CD4-positive, alpha-beta T cell (primary cell): ENCODE results near the gene ZNF23. TPM values are rescaled to one million over a fixed set of nuclear protein-coding genes. Genes with fewer than 3 reads are reported as not detected.

ENCODE experiments used
- ATAC-seq: fragments of 200-7000 bp; cut with Tn5 transposase; one replicate; pipeline ENCODE4 v1.10.0; 2022; ENCODE audit warnings: mild to moderate bottlenecking; ENCODE audit not compliant: poor library complexity
- CTCF ChIA-PET: fragments of 350-600 bp; sonication (Branson Sonifier 250); formaldehyde crosslinking; loops from one replicate; lab custom pipeline; 2021; ENCODE audit warnings: antibody characterized with exemption, inconsistent platforms; lab: Charles Lee
- POLR2A ChIA-PET: fragments of 350-600 bp; sonication (Branson Sonifier 250); formaldehyde crosslinking; loops from one replicate; lab custom pipeline; 2021; ENCODE audit warnings: antibody characterized with exemption, inconsistent platforms; lab: Charles Lee
- DNase-seq, 14 experiments: peaks; one replicate each; pipeline ENCODE4 v3.0.0-alpha.2; 2013 to 2020; ENCODE audit warnings: mixed read lengths in 2 of 14
- H3K27ac ChIP-seq, 2 donors: one replicate each; pipeline versions ENCODE4 v1.5.1 to v1.7.0; 2013; ENCODE audit warnings: low read length in 2 of 2, low read depth in 1 of 2, mild to moderate bottlenecking in 1 of 2
- H3K27me3 ChIP-seq, 2 experiments: 1 replicate in 1 of 2; 2 replicates in 1 of 2; pipeline versions ENCODE4 v1.6.1 to v1.7.0; 2013; ENCODE audit warnings: low read length in 2 of 2, control low read depth in 1 of 2, mild to moderate bottlenecking in 1 of 2, moderate library complexity in 1 of 2; ENCODE audit not compliant: insufficient read depth in 2 of 2, control insufficient read depth in 1 of 2
- H3K36me3 ChIP-seq: one replicate; pipeline ENCODE4 v1.6.1; 2013; ENCODE audit warnings: low read length, control low read depth; ENCODE audit not compliant: insufficient read depth
- H3K4me1 ChIP-seq: one replicate; pipeline ENCODE4 v1.6.1; 2013; ENCODE audit warnings: low read length, control low read depth; ENCODE audit not compliant: insufficient read depth
- H3K4me3 ChIP-seq: one replicate; pipeline ENCODE4 v1.5.1; 2013; ENCODE audit warnings: mild to moderate bottlenecking, low read length, moderate library complexity
- H3K9me3 ChIP-seq, 2 experiments: 1 replicate in 1 of 2; 2 replicates in 1 of 2; pipeline versions ENCODE4 v1.6.1 to v1.7.0; 2013; ENCODE audit warnings: low read length in 2 of 2, mild to moderate bottlenecking in 2 of 2, control low read depth in 1 of 2, moderate library complexity in 1 of 2; ENCODE audit not compliant: control insufficient read depth in 1 of 2, insufficient read depth in 1 of 2
- H3K27ac Mint-ChIP-seq: one replicate; pipeline ENCODE4 v1.8.0; 2020; ENCODE audit warnings: mixed read lengths
- H3K27me3 Mint-ChIP-seq: one replicate; pipeline ENCODE4 v1.8.0; 2021; ENCODE audit warnings: mixed read lengths
- H3K36me3 Mint-ChIP-seq: one replicate; pipeline ENCODE4 v1.8.0; 2021; ENCODE audit warnings: low read depth, mixed read lengths
- H3K4me1 Mint-ChIP-seq: one replicate; pipeline ENCODE4 v1.8.0; 2021; ENCODE audit warnings: low read depth, mixed read lengths
- H3K4me3 Mint-ChIP-seq: one replicate; pipeline ENCODE4 v1.8.0; 2020; ENCODE audit warnings: mild to moderate bottlenecking, mixed read lengths
- H3K9me3 Mint-ChIP-seq: one replicate; pipeline ENCODE4 v1.8.0; 2020; ENCODE audit warnings: mixed read lengths
- intact Hi-C, 2 experiments: fragments of 100-400 bp; cut with DNase I in 1 of 2; cut with micrococcal nuclease in 1 of 2; formaldehyde crosslinking; loops; one replicate each; pipeline versions ENCODE4 v1.15.1 to v1.9.0; 2023 to 2025; cut with DNase I, micrococcal nuclease
- total RNA-seq, 174 experiments: library from RNA in 2 of 174; stranded (reverse) in 2 of 174; gene quantifications; one replicate each; pipeline ENCODE4 v1.2.3 and lab custom pipeline; 2021 to 2026
- TF ChIP-seq, protein P1 (sequence below): fragments of 200-600 bp; IDR thresholded peaks from one replicate; pipeline ENCODE4 v1.8.0; 2022; ENCODE audit warnings: antibody characterized with exemption, mild to moderate bottlenecking

Gene ZNF23
- total RNA-seq, 2 experiments from 2014 or later: 7.0 to 8.4 TPM

DNA sequence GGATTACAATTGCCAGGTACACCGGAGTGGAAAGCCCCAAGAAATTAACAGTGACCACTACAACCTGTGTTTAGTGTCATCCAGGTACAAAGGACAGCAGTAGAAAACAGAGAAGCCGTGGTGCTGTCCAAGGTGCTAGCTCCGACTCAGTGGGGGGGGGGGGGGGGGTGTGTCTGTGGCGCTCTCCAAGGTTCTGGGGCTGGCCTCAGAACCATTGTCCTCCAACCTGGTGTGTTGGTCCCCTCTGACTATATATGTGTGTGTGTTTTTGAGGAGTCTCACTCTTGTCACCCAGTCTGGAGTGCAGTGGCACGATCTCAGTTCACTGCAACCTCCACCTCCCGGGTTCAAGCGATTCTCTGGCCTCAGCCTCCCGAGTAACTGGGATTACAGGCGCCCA is 5.8 kb upstream of the ZNF23 start:
- H3K4me3 Mint-ChIP-seq: no peak overlapping the region
- H3K9me3 Mint-ChIP-seq: no peaks in the 10 kb centered on the region
- no peaks in the 10 kb centered on the region for H3K27me3 ChIP-seq
- H3K36me3 Mint-ChIP-seq: peaks cover 13% of the 10 kb centered on the region
- peaks cover 5% of the 10 kb centered on the region for H3K4me1 Mint-ChIP-seq
- no peaks in the 10 kb centered on the region for H3K36me3 ChIP-seq
- DNase-seq (peak; percentile 18 to 74 (median 44)), ATAC-seq (peak; percentile 83)
- H3K27me3 Mint-ChIP-seq: no peaks in the 10 kb centered on the region
- TF ChIP-seq, protein P1, sequence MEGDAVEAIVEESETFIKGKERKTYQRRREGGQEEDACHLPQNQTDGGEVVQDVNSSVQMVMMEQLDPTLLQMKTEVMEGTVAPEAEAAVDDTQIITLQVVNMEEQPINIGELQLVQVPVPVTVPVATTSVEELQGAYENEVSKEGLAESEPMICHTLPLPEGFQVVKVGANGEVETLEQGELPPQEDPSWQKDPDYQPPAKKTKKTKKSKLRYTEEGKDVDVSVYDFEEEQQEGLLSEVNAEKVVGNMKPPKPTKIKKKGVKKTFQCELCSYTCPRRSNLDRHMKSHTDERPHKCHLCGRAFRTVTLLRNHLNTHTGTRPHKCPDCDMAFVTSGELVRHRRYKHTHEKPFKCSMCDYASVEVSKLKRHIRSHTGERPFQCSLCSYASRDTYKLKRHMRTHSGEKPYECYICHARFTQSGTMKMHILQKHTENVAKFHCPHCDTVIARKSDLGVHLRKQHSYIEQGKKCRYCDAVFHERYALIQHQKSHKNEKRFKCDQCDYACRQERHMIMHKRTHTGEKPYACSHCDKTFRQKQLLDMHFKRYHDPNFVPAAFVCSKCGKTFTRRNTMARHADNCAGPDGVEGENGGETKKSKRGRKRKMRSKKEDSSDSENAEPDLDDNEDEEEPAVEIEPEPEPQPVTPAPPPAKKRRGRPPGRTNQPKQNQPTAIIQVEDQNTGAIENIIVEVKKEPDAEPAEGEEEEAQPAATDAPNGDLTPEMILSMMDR: no peak
- H3K27ac ChIP-seq: no peak overlapping the region
- no peaks in the 10 kb centered on the region for H3K9me3 ChIP-seq
- intact Hi-C loops: loop anchor here in 1 of 2 experiments (10.0 kb wide), 1 partner anchor 943 kb away; the partner anchor contains the start of genes COG4 and SF3B3
- H3K27ac Mint-ChIP-seq: no peak overlapping the region
- CTCF ChIA-PET: no interaction called here
- POLR2A ChIA-PET: no interaction called here
- H3K4me3 ChIP-seq: no peak overlapping the region
- H3K4me1 ChIP-seq: no peaks in the 10 kb centered on the region

DNA sequence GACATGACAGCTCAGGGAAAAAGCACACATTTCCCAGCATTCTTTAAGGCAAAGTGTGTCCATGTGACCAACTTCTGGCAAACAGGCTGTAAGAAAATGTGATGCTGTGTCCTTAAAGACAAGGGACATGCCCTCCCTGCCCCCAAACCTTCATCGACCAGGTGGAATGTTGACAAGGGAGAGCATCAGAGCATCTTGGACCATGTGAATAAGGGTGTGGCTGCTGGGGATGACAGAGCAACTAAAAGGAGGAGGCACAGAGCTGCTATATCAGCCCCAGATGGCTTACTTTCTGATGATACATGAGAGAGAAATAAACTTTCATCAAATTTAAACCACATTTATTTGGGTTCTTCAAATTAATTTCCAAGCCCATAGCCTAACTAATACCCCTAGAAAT is 2.2 kb upstream of the ZNF23 start:
- no peaks in the 10 kb centered on the region for H3K27me3 ChIP-seq
- Mint-ChIP-seq H3K4me3 (no peak overlapping the region), H3K27ac (no peak overlapping the region), H3K4me1 (peaks cover 34% of the 10 kb centered on the region), H3K36me3 (peaks cover 12% of the 10 kb centered on the region), H3K9me3 (no peaks in the 10 kb centered on the region), H3K27me3 (no peaks in the 10 kb centered on the region)
- H3K27ac ChIP-seq: no peak overlapping the region
- intact Hi-C loops: loop anchor here (5.0 to 10.0 kb wide), 6 partner anchors 33 to 939 kb away; partner anchors contain the start of genes CMTR2 (in 1 of the 2), COG4 (in 1 of the 2), DHODH (in 1 of the 2) and DHX38 (in 1 of the 2)
- peaks cover 11% of the 10 kb centered on the region for H3K4me1 ChIP-seq
- TF ChIP-seq, protein P1: no peak
- H3K4me3 ChIP-seq: no peak overlapping the region
- no peaks in the 10 kb centered on the region for H3K36me3 ChIP-seq
- ChIA-PET CTCF (interaction anchor here (1.7 kb wide), 1 partner anchor 101 kb away, joined by 3 read pairs; no protein-coding TSS in a partner anchor), POLR2A (interaction anchor here (0.8 kb wide), 1 partner anchor 20 kb away, joined by 3 read pairs; no protein-coding TSS in a partner anchor)
- DNase-seq (no peak), ATAC-seq (no peak)
- H3K9me3 ChIP-seq: no peaks in the 10 kb centered on the region

DNA sequence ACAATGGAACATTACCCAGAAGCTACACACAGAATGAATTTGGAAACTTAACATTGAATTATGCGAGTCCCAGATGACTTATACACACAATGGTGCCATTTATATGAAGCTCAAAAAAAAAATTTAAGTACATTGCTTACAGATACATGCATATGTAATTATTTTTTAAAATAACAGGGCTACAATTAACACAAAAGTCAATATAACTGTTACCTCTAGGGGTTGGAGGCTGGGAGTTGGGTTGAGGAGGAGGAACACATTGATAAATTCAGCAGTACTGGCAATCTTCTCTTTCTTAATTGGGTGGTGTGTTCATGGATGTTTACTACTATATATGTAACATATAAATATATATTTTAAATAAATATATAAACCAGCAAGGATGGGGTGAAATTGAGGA is 1.1 kb downstream of the ZNF23 start:
- H3K4me3 ChIP-seq: peak overlapping the region; percentile 96
- ATAC-seq (no peak), DNase-seq (no peak)
- H3K4me3 Mint-ChIP-seq: peak overlapping the region; percentile 94
- peaks cover 7% of the 10 kb centered on the region for H3K36me3 ChIP-seq
- POLR2A ChIA-PET: interaction anchor here (0.6 to 1.2 kb wide), 2 partner anchors 23 to 1954 kb away, joined by 3 to 4 read pairs; no protein-coding TSS in a partner anchor
- H3K27me3 Mint-ChIP-seq: no peaks in the 10 kb centered on the region
- peaks cover 34% of the 10 kb centered on the region for H3K4me1 Mint-ChIP-seq
- H3K9me3 Mint-ChIP-seq: no peaks in the 10 kb centered on the region
- H3K9me3 ChIP-seq: no peaks in the 10 kb centered on the region
- intact Hi-C loops: loop anchor here (5.0 to 10.0 kb wide), 6 partner anchors 36 to 936 kb away; partner anchors contain the start of genes CMTR2 (in 1 of the 2), COG4 (in 1 of the 2), DHODH (in 1 of the 2) and DHX38 (in 1 of the 2)
- H3K27ac ChIP-seq: no peak overlapping the region
- CTCF ChIA-PET: interaction anchor here (0.6 to 1.7 kb wide), 3 partner anchors 48 to 330 kb away, joined by 3 to 5 read pairs (median 3); no protein-coding TSS in a partner anchor
- TF ChIP-seq, protein P1: no peak
- H3K36me3 Mint-ChIP-seq: peaks cover 24% of the 10 kb centered on the region
- H3K4me1 ChIP-seq: peaks cover 11% of the 10 kb centered on the region
- H3K27me3 ChIP-seq: no peaks in the 10 kb centered on the region
- H3K27ac Mint-ChIP-seq: peak overlapping the region; percentile 85
